ENCODE data around the gene EXOSC10. TPM values are rescaled to one million over a fixed set of nuclear protein-coding genes. Genes with fewer than 3 reads are reported as not detected.
"Not testable (repeated sequence)": the region's sequence is repeated elsewhere in the genome, so short reads cannot be mapped to it uniquely, and the experiment has no call there.

Gene EXOSC10
- total and polyA plus RNA-seq, 8 donors, result 15.1 to 118 (median 34.3) TPM

DNA sequence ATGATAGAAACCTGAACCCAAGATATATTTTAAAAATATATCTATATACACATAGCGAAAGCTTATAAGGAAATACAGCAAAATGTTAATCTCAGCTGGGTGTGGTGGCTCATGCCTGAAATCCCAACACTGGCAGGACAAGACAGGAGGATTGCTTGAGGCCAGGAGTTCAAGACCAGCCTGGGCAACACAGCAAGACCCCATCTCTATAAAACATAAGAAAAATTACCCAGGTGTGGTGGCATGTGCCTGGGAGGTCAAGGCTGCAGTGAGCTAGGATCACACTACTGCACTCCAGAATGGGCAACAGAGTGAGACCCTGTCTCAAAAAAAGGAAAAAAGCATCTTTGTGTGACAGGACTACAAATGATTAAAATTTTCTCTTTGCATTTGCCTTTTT, 33.9 kb downstream of the EXOSC10 start:
- Histone ChIP-seq H3K27me3 (no peaks in the 10 kb centered on the region), H3K9me3 (no peaks in the 10 kb centered on the region), H3K27ac (no peak overlapping the region), H3K4me1 (peaks cover 7 to 13% (median 9%) of the 10 kb centered on the region in 4 donors), H3K36me3 (peaks cover 52 to 81% (median 79%) of the 10 kb centered on the region in 4 donors), H3K4me3 (no peak overlapping the region)
- TF ChIP-seq POLR2AphosphoS5 (IDR thresholded peaks at IDR 0.05) (no peak), POLR2A (IDR thresholded peaks at IDR 0.05) (no peak), EP300 (IDR thresholded peaks at IDR 0.05) (no peak)
- TF ChIP-seq, protein P1, sequence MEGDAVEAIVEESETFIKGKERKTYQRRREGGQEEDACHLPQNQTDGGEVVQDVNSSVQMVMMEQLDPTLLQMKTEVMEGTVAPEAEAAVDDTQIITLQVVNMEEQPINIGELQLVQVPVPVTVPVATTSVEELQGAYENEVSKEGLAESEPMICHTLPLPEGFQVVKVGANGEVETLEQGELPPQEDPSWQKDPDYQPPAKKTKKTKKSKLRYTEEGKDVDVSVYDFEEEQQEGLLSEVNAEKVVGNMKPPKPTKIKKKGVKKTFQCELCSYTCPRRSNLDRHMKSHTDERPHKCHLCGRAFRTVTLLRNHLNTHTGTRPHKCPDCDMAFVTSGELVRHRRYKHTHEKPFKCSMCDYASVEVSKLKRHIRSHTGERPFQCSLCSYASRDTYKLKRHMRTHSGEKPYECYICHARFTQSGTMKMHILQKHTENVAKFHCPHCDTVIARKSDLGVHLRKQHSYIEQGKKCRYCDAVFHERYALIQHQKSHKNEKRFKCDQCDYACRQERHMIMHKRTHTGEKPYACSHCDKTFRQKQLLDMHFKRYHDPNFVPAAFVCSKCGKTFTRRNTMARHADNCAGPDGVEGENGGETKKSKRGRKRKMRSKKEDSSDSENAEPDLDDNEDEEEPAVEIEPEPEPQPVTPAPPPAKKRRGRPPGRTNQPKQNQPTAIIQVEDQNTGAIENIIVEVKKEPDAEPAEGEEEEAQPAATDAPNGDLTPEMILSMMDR (IDR thresholded peaks at IDR 0.05), result no peak
- intact Hi-C loops (cut with DNase I; ENCODE audit: low total_unique reads), result no loop called here
- no peak for DNase-seq
- 96 to 100% (median 98%) methylated on average over 1 of the region's 1 CpG for WGBS, 5 donors

GRCh38 chr1:11064942-11065341, 34.7 kb downstream of the EXOSC10 start:
- H3K36me3 ChIP-seq, result peaks cover 45 to 73% (median 70%) of the 10 kb centered on the region in 4 donors
- DNase-seq, result no peak
- no peak overlapping the region for H3K27ac ChIP-seq
- TF ChIP-seq POLR2AphosphoS5 (IDR thresholded peaks at IDR 0.05), result no peak
- no peak for TF ChIP-seq POLR2A (IDR thresholded peaks at IDR 0.05)
- no peak for TF ChIP-seq EP300 (IDR thresholded peaks at IDR 0.05)
- TF ChIP-seq, protein P1 (IDR thresholded peaks at IDR 0.05), result no peak
- no peaks in the 10 kb centered on the region for H3K27me3 ChIP-seq
- 95 to 100% (median 99%) methylated on average over 3 of the region's 3 CpGs for WGBS, 5 donors
- H3K4me3 ChIP-seq, result no peak overlapping the region
- intact Hi-C loops (cut with DNase I; ENCODE audit: low total_unique reads), result no loop called here
- H3K9me3 ChIP-seq, result no peaks in the 10 kb centered on the region
- H3K4me1 ChIP-seq, result peaks cover 11 to 16% (median 14%) of the 10 kb centered on the region in 4 donors

- H3K4me1 ChIP-seq, result peaks cover 11 to 22% (median 18%) of the 10 kb centered on the region in 4 donors
- H3K27me3 ChIP-seq; intact Hi-C loops (cut with DNase I; ENCODE audit: low total_unique reads); H3K9me3 ChIP-seq; H3K4me3 ChIP-seq; DNase-seq; H3K27ac ChIP-seq: not testable (repeated sequence)
- H3K36me3 ChIP-seq, result peaks cover 36 to 63% (median 61%) of the 10 kb centered on the region in 4 donors
- WGBS, 5 donors, result 89 to 92% (median 91%) methylated on average over 18 of the region's 18 CpGs
Measured at GRCh38 chr1:11063937-11064537, 35.6 kb downstream of the EXOSC10 start.

- H3K4me3 ChIP-seq, result no peak overlapping the region
- no peak for DNase-seq
- TF ChIP-seq POLR2A (IDR thresholded peaks at IDR 0.05) (no peak), POLR2AphosphoS5 (IDR thresholded peaks at IDR 0.05) (no peak), EP300 (IDR thresholded peaks at IDR 0.05) (no peak)
- TF ChIP-seq, protein P1 (IDR thresholded peaks at IDR 0.05), result no peak
- no peaks in the 10 kb centered on the region for H3K27me3 ChIP-seq
- peaks cover 25 to 56% (median 53%) of the 10 kb centered on the region in 4 donors for H3K36me3 ChIP-seq
- no peak overlapping the region for H3K27ac ChIP-seq
- intact Hi-C loops (cut with DNase I; ENCODE audit: low total_unique reads), result no loop called here
- H3K4me1 ChIP-seq, result peaks cover 11 to 32% (median 24%) of the 10 kb centered on the region in 4 donors
- no peaks in the 10 kb centered on the region for H3K9me3 ChIP-seq
- WGBS, 5 donors, result 41 to 65% (median 54%) methylated on average over 3 of the region's 3 CpGs
Measured at GRCh38 chr1:11062965-11063401, 36.7 kb downstream of the EXOSC10 start.

All from stomach (tissue), 9 donors.